SK-N-SH treated with all-trans-retinoic acid at 6 μM for 48 hours (cell line): Measurements from ENCODE around the gene VANGL1.
A peak's percentile ranks its signal among the peaks of the same experiment; 100 is the strongest.

ENCODE experiments used
- ATAC-seq: fragments of 200-7000 bp; cut with Tn5 transposase; 3 replicates; pipeline ENCODE4 v1.9.1; 2020; ENCODE audit warnings: mild to moderate bottlenecking, moderate library complexity
- ARNTL ChIP-seq: fragments of 450-650 bp; formaldehyde crosslinking; IDR thresholded peaks from 2 replicates; pipeline ENCODE4 v1.5.0; 2020; ENCODE audit warnings: low read depth, mild to moderate bottlenecking, moderate library complexity, borderline replicate concordance
- BACH2 ChIP-seq: fragments of 250-450 bp; sonication (Bioruptor Pico); IDR thresholded peaks from 2 replicates; pipeline ENCODE4 v1.9.0; 2021; ENCODE audit warnings: mild to moderate bottlenecking, borderline replicate concordance
- CREB5 ChIP-seq: fragments of 250-450 bp; sonication (Bioruptor Pico); IDR thresholded peaks from 2 replicates; pipeline ENCODE4 v1.5.1; 2020; ENCODE audit warnings: low read depth, mild to moderate bottlenecking, moderate library complexity
- CSDC2 ChIP-seq: fragments of 250-450 bp; sonication (Bioruptor Pico); IDR thresholded peaks from 2 replicates; pipeline ENCODE4 v1.5.0; 2020; ENCODE audit warnings: mild to moderate bottlenecking, moderate library complexity
- CSRNP3 ChIP-seq: fragments of 250-450 bp; sonication (Bioruptor Pico); IDR thresholded peaks from 2 replicates; pipeline ENCODE4 v1.5.1; 2021; ENCODE audit warnings: mild to moderate bottlenecking, moderate library complexity
- ESRRG ChIP-seq: fragments of 250-450 bp; sonication (Bioruptor Pico); IDR thresholded peaks from 2 replicates; pipeline ENCODE4 v1.6.1; 2021; ENCODE audit warnings: mild to moderate bottlenecking
- GLIS3 ChIP-seq: fragments of 250-450 bp; sonication (Bioruptor Pico); IDR thresholded peaks from 2 replicates; pipeline ENCODE4 v1.5.0; 2020; ENCODE audit warnings: mild to moderate bottlenecking, moderate library complexity
- ISL1 ChIP-seq: fragments of 250-450 bp; sonication (Bioruptor Pico); IDR thresholded peaks from 2 replicates; pipeline ENCODE4 v2.1.2; 2022; ENCODE audit warnings: mild to moderate bottlenecking, moderate library complexity
- OSR1 ChIP-seq: fragments of 250-450 bp; sonication (Bioruptor Pico); IDR thresholded peaks from 2 replicates; pipeline ENCODE4 v1.8.0; 2022; ENCODE audit warnings: moderate library complexity, mild to moderate bottlenecking, inconsistent platforms
- PATZ1 ChIP-seq: fragments of 250-450 bp; sonication (Bioruptor Pico); IDR thresholded peaks from 2 replicates; pipeline ENCODE4 v1.8.0; 2020; ENCODE audit warnings: mild to moderate bottlenecking, moderate library complexity, borderline replicate concordance
- POU6F1 ChIP-seq: fragments of 250-450 bp; sonication (Bioruptor Pico); IDR thresholded peaks from 2 replicates; pipeline ENCODE4 v1.8.0; 2021; ENCODE audit warnings: low read depth, mild to moderate bottlenecking, moderate library complexity, borderline replicate concordance
- PPARA ChIP-seq: fragments of 250-450 bp; sonication (Bioruptor Pico); IDR thresholded peaks from 2 replicates; pipeline ENCODE4 v1.5.0; 2020; ENCODE audit warnings: mild to moderate bottlenecking, borderline replicate concordance
- RARB ChIP-seq: fragments of 250-450 bp; sonication (Bioruptor Pico); IDR thresholded peaks from 2 replicates; pipeline ENCODE4 v1.8.0; 2021; ENCODE audit warnings: mild to moderate bottlenecking, moderate library complexity
- SNAI2 ChIP-seq: fragments of 250-450 bp; sonication (Bioruptor Pico); IDR thresholded peaks from 2 replicates; pipeline ENCODE4 v1.5.0; 2020; ENCODE audit warnings: mild to moderate bottlenecking, moderate library complexity
- TOX ChIP-seq: fragments of 250-450 bp; sonication (Bioruptor Pico); IDR thresholded peaks from 2 replicates; pipeline ENCODE4 v1.8.0; 2021; ENCODE audit warnings: mild to moderate bottlenecking, moderate library complexity, borderline replicate concordance
- TSHZ2 ChIP-seq: fragments of 250-450 bp; sonication (Bioruptor Pico); IDR thresholded peaks from 2 replicates; pipeline ENCODE4 v1.5.0; 2020; ENCODE audit warnings: mild to moderate bottlenecking, moderate library complexity
- ZC3H10 ChIP-seq: fragments of 250-450 bp; sonication (Bioruptor Pico); IDR thresholded peaks from 2 replicates; pipeline ENCODE4 v1.5.1; 2021; ENCODE audit warnings: mild to moderate bottlenecking, moderate library complexity
- ZFP30 ChIP-seq: fragments of 450-650 bp; formaldehyde crosslinking; IDR thresholded peaks from 2 replicates; pipeline ENCODE4 v1.5.0; 2022; ENCODE audit warnings: mild to moderate bottlenecking, moderate library complexity
- ZNF565 ChIP-seq: fragments of 450-650 bp; formaldehyde crosslinking; conservative IDR thresholded peaks from 2 replicates; pipeline ENCODE4 v1.5.0; 2020; ENCODE audit warnings: low read depth, mild to moderate bottlenecking, moderate library complexity
- ZNF70 ChIP-seq: fragments of 450-650 bp; formaldehyde crosslinking; IDR thresholded peaks from 2 replicates; pipeline ENCODE4 v1.5.0; 2020; ENCODE audit warnings: mild to moderate bottlenecking, moderate library complexity
- ZNF8 ChIP-seq: fragments of 450-650 bp; formaldehyde crosslinking; IDR thresholded peaks from 2 replicates; pipeline ENCODE4 v1.5.0; 2020; ENCODE audit warnings: mild to moderate bottlenecking, moderate library complexity

VANGL1 gene

GRCh38 chr1:115654125-115654524 lies 12.4 kb downstream of the VANGL1 start:
- TF ChIP-seq CSDC2 (CRISPR knock-in tag): no peak
- no peak for TF ChIP-seq TOX (CRISPR knock-in tag)
- no peak for TF ChIP-seq CREB5 (CRISPR knock-in tag)
- TF ChIP-seq ZNF8: no peak
- no peak for TF ChIP-seq ZC3H10 (CRISPR knock-in tag)
- no peak for TF ChIP-seq PPARA (CRISPR knock-in tag)
- no peak for TF ChIP-seq ZFP30 (CRISPR knock-in tag)
- TF ChIP-seq ESRRG: no peak
- TF ChIP-seq SNAI2 (CRISPR knock-in tag): no peak
- no peak for TF ChIP-seq ZNF70 (CRISPR knock-in tag)
- no peak for TF ChIP-seq ARNTL
- no peak for TF ChIP-seq GLIS3 (CRISPR knock-in tag)
- TF ChIP-seq POU6F1 (CRISPR knock-in tag): no peak
- TF ChIP-seq CSRNP3 (CRISPR knock-in tag): no peak
- ATAC-seq: peak; percentile 45

GRCh38 chr1:115654663-115655305 lies 13.0 kb downstream of the VANGL1 start:
- ATAC-seq: peak; percentile 81

GRCh38 chr1:115655306-115655663 lies 13.5 kb downstream of the VANGL1 start:
- ATAC-seq: peak; percentile 40
- TF ChIP-seq ISL1 (CRISPR knock-in tag): no peak
- no peak for TF ChIP-seq RARB (CRISPR knock-in tag)
- no peak for TF ChIP-seq ZNF70 (CRISPR knock-in tag)
- TF ChIP-seq POU6F1 (CRISPR knock-in tag): no peak
- TF ChIP-seq OSR1: no peak
- no peak for TF ChIP-seq CSDC2 (CRISPR knock-in tag)
- no peak for TF ChIP-seq BACH2 (CRISPR knock-in tag)
- TF ChIP-seq ESRRG: no peak
- no peak for TF ChIP-seq PPARA (CRISPR knock-in tag)
- no peak for TF ChIP-seq PATZ1
- TF ChIP-seq ARNTL: no peak
- no peak for TF ChIP-seq GLIS3 (CRISPR knock-in tag)
- TF ChIP-seq ZNF565 (CRISPR knock-in tag): no peak
- no peak for TF ChIP-seq CSRNP3 (CRISPR knock-in tag)
- no peak for TF ChIP-seq TSHZ2
- TF ChIP-seq ZFP30 (CRISPR knock-in tag): no peak

More at GRCh38 chr1:115654663-115655305, 13.0 kb downstream of the VANGL1 start:
- TF ChIP-seq CREB5 (CRISPR knock-in tag) (no peak), RARB (CRISPR knock-in tag) (no peak)
